CD14-positive monocyte (primary cell): Measurements from ENCODE around the gene CLDN6. TPM values are rescaled to one million over a fixed set of nuclear protein-coding genes. Genes with fewer than 3 reads are reported as not detected.

Experiments used
- DNase-seq, 3 donors: peaks; one replicate each; pipeline ENCODE4 v3.0.0-alpha.2; 2011 to 2022
- H2AFZ ChIP-seq: 2 replicates; pipeline ENCODE4 v1.6.0; 2012; ENCODE audit warnings: mild to moderate bottlenecking, low read depth, low read length, inconsistent platforms; ENCODE audit not compliant: insufficient read depth, poor library complexity, severe bottlenecking
- H3K27ac ChIP-seq, 2 donors: 1 replicate in 1 of 2; 2 replicates in 1 of 2; pipeline ENCODE4 v1.5.1; 2012 to 2013; ENCODE audit warnings: low read length in 2 of 2, control low read depth in 1 of 2, inconsistent platforms in 1 of 2, low read depth in 1 of 2, mild to moderate bottlenecking in 1 of 2
- H3K27me3 ChIP-seq, 2 donors: one replicate each; pipeline versions ENCODE4 v1.6.0 to v1.6.1; 2011 to 2013; ENCODE audit warnings: low read length in 2 of 2; ENCODE audit not compliant: control insufficient read depth in 2 of 2, insufficient read depth in 2 of 2
- H3K36me3 ChIP-seq, 2 donors: replicated peaks in 1 of 2; 1 replicate in 1 of 2; 2 replicates in 1 of 2; pipeline versions ENCODE4 v1.5.1 to v1.6.1; 2012 to 2013; ENCODE audit warnings: low read length in 2 of 2, control low read depth in 1 of 2, inconsistent platforms in 1 of 2, mild to moderate bottlenecking in 1 of 2; ENCODE audit not compliant: insufficient read depth in 2 of 2, control insufficient read depth in 1 of 2
- H3K4me1 ChIP-seq, 2 donors: 1 replicate in 1 of 2; 2 replicates in 1 of 2; pipeline versions ENCODE4 v1.5.1 to v1.6.1; 2012 to 2013; ENCODE audit warnings: low read length in 2 of 2, control low read depth in 1 of 2, inconsistent platforms in 1 of 2, mild to moderate bottlenecking in 1 of 2, moderate library complexity in 1 of 2; ENCODE audit not compliant: insufficient read depth in 2 of 2, control insufficient read depth in 1 of 2
- H3K4me2 ChIP-seq: replicated peaks from 2 replicates; pipeline ENCODE3; 2012; ENCODE audit warnings: low read length, moderate library complexity, mild to moderate bottlenecking; ENCODE audit not compliant: poor library complexity, severe bottlenecking; ENCODE audit errors: extremely low read depth
- H3K4me3 ChIP-seq, 3 experiments: fragments of 200-600 bp in 1 of 3; sonication (generic) in 1 of 3; replicated peaks in 1 of 3; 1 replicate in 2 of 3; 2 replicates in 1 of 3; pipeline ENCODE4 v1.5.1; 2011 to 2013; ENCODE audit warnings: low read length in 3 of 3, mild to moderate bottlenecking in 3 of 3, control low read depth in 2 of 3, low read depth in 2 of 3, inconsistent platforms in 1 of 3, moderate library complexity in 1 of 3
- H3K79me2 ChIP-seq: 2 replicates; pipeline ENCODE4 v1.6.0; 2012; ENCODE audit warnings: mild to moderate bottlenecking, control low read depth, inconsistent platforms, low read length, moderate library complexity; ENCODE audit not compliant: insufficient read depth
- H3K9ac ChIP-seq: 2 replicates; pipeline ENCODE4 v1.6.0; 2017; ENCODE audit warnings: low read length, mild to moderate bottlenecking; ENCODE audit not compliant: insufficient read depth, poor library complexity, severe bottlenecking
- H3K9me3 ChIP-seq, 2 donors: replicated peaks in 1 of 2; 1 replicate in 1 of 2; 2 replicates in 1 of 2; pipeline versions ENCODE4 v1.5.1 to v1.6.1; 2012 to 2013; ENCODE audit warnings: low read length in 2 of 2, control low read depth in 1 of 2; ENCODE audit not compliant: control insufficient read depth in 1 of 2, insufficient read depth in 1 of 2
- H4K20me1 ChIP-seq: 2 replicates; pipeline ENCODE4 v1.6.0; 2012; ENCODE audit warnings: mild to moderate bottlenecking, low read length, control low read depth, moderate library complexity; ENCODE audit not compliant: insufficient read depth
- H3K27ac Mint-ChIP-seq, 7 donors: one replicate each; pipeline ENCODE4 v1.8.0; 2020; ENCODE audit warnings: mild to moderate bottlenecking in 7 of 7, mixed read lengths in 7 of 7, moderate library complexity in 6 of 7, inconsistent platforms in 2 of 7
- H3K27me3 Mint-ChIP-seq, 3 donors: one replicate each; pipeline ENCODE4 v1.8.0; 2021 to 2022; ENCODE audit warnings: low read depth in 3 of 3, mild to moderate bottlenecking in 3 of 3, mixed read lengths in 3 of 3, moderate library complexity in 3 of 3, inconsistent platforms in 1 of 3
- H3K36me3 Mint-ChIP-seq, 2 donors: one replicate each; pipeline ENCODE4 v1.8.0; 2020; ENCODE audit warnings: mixed read lengths in 2 of 2, inconsistent platforms in 1 of 2, mild to moderate bottlenecking in 1 of 2
- H3K4me1 Mint-ChIP-seq: one replicate; pipeline ENCODE4 v1.8.0; 2020; ENCODE audit warnings: mild to moderate bottlenecking, mixed read lengths
- H3K4me3 Mint-ChIP-seq, 2 donors: one replicate each; pipeline ENCODE4 v1.8.0; 2020; ENCODE audit warnings: mild to moderate bottlenecking in 2 of 2, mixed read lengths in 2 of 2, moderate library complexity in 1 of 2
- H3K9me3 Mint-ChIP-seq, 7 donors: one replicate each; pipeline ENCODE4 v1.8.0; 2020 to 2022; ENCODE audit warnings: mixed read lengths in 7 of 7, mild to moderate bottlenecking in 6 of 7, moderate library complexity in 6 of 7, inconsistent platforms in 2 of 7
- CTCF ChIP-seq: fragments of 200-600 bp; IDR thresholded peaks from one replicate; pipeline ENCODE4 v1.8.0; 2022; ENCODE audit warnings: antibody characterized with exemption, mild to moderate bottlenecking
- WGBS: methylation state at CpG from one replicate; pipeline ENCODE4 v1.1.5; 2013; ENCODE audit warnings: missing lambda C conversion rate; ENCODE audit not compliant: insufficient coverage; 5-methylcytosine and 5-hydroxymethylcytosine counted together
- intact Hi-C, 2 donors: fragments of 100-400 bp; cut with micrococcal nuclease; formaldehyde crosslinking; loops; one replicate each; pipeline versions ENCODE4 v1.15.0 to v1.15.1; 2023
- polyA plus RNA-seq, 3 donors: library from polyadenylated mRNA; depleted of rRNA in 1 of 3; unstranded in 2 of 3; stranded (reverse) in 1 of 3; fragments of 300-500 nt in 2 of 3; fragments of >200 nt in 1 of 3; fragmentation: Illumina TruSeq in 2 of 3; gene quantifications; 1 replicate in 2 of 3; 2 replicates in 1 of 3; pipeline ENCODE4 v1.2.3, GENCODE V29; 2012 to 2021

Gene CLDN6
- polyA plus RNA-seq, 3 donors, result not detected

GRCh38 chr16:2973605-2974318 is 44.2 kb downstream of the CLDN6 start:
- H3K27me3 Mint-ChIP-seq, result peaks cover 0 to 1% (median under 1%) of the 10 kb centered on the region in 3 donors
- no peaks in the 10 kb centered on the region for H3K9me3 Mint-ChIP-seq
- Histone ChIP-seq H3K27me3 (no peaks in the 10 kb centered on the region), H3K4me3 (no peak overlapping the region), H3K9ac (no peak overlapping the region), H3K27ac (no peak overlapping the region), H2AFZ (no peak overlapping the region), H3K79me2 (peaks cover 23% of the 10 kb centered on the region), H3K4me2 (no peak overlapping the region), H3K4me1 (peaks cover 12 to 23% of the 10 kb centered on the region in 2 donors), H3K9me3 (no peaks in the 10 kb centered on the region), H4K20me1 (peaks cover 23% of the 10 kb centered on the region), H3K36me3 (peaks cover 20 to 31% of the 10 kb centered on the region in 2 donors)
- no peak overlapping the region for H3K4me3 Mint-ChIP-seq
- no peak overlapping the region for H3K27ac Mint-ChIP-seq
- TF ChIP-seq CTCF, result no peak
- WGBS, result 94% methylated on average over 14 of the region's 17 CpGs
- H3K36me3 Mint-ChIP-seq, result peaks cover 10 to 27% of the 10 kb centered on the region in 2 donors
- DNase-seq, result no peak
- intact Hi-C loops, result no loop called here
- peaks cover 22% of the 10 kb centered on the region for H3K4me1 Mint-ChIP-seq

- H2AFZ ChIP-seq, result no peak overlapping the region
- no peak overlapping the region for H3K4me2 ChIP-seq
- WGBS, result 100% methylated on average over 3 of the region's 5 CpGs
- intact Hi-C loops, result no loop called here
- H3K27ac ChIP-seq, result no peak overlapping the region
- H3K27ac Mint-ChIP-seq, result peak overlapping the region in 1 of 7 donors; percentile 80
- peaks cover 19 to 29% of the 10 kb centered on the region in 2 donors for H3K4me1 ChIP-seq
- peaks cover under 1 to 6% of the 10 kb centered on the region in 2 donors for H3K27me3 ChIP-seq
- DNase-seq, result no peak
- H3K9ac ChIP-seq, result no peak overlapping the region
- peaks cover 20 to 31% of the 10 kb centered on the region in 2 donors for H3K36me3 ChIP-seq
- H3K27me3 Mint-ChIP-seq, result peaks cover 6 to 7% (median 7%) of the 10 kb centered on the region in 3 donors
- H3K4me3 Mint-ChIP-seq, result no peak overlapping the region
- H3K4me3 ChIP-seq, result no peak overlapping the region
- peaks cover 25% of the 10 kb centered on the region for H3K4me1 Mint-ChIP-seq
- H4K20me1 ChIP-seq, result peaks cover 29% of the 10 kb centered on the region
- H3K36me3 Mint-ChIP-seq, result peaks cover 12 to 28% of the 10 kb centered on the region in 2 donors
- H3K9me3 ChIP-seq, result no peaks in the 10 kb centered on the region
- H3K79me2 ChIP-seq, result peaks cover 23% of the 10 kb centered on the region
- peaks cover 0 to 5% (median 2%) of the 10 kb centered on the region in 7 donors for H3K9me3 Mint-ChIP-seq
- TF ChIP-seq CTCF, result no peak
These were observed 44.9 kb downstream of the CLDN6 start for GRCh38 chr16:2973093-2973492.
